GM12892 (cell line): ENCODE measurements around the gene NKAPL.

Source experiments
- POLR2A ChIP-seq: IDR thresholded peaks from 2 replicates; pipeline ENCODE4 v1.6.1; 2011; ENCODE audit warnings: low read depth, low read length, control low read depth
- POLR2AphosphoS5 ChIP-seq: IDR thresholded peaks from 2 replicates; pipeline ENCODE4 v1.6.1; 2011; ENCODE audit warnings: low read depth, low read length, control low read depth
- TAF1 ChIP-seq: IDR thresholded peaks from 2 replicates; pipeline ENCODE4 v1.6.1; 2011; ENCODE audit warnings: low read depth, mild to moderate bottlenecking, control low read depth, low read length, borderline replicate concordance

GRCh38 chr6:28254121-28254519 lies 5.0 kb upstream of the NKAPL start:
- peak; percentile 37; the same call in 1 of the 2 replicates for TF ChIP-seq POLR2A
- TF ChIP-seq TAF1: no peak
- no peak for TF ChIP-seq POLR2AphosphoS5
